ENCODE measurements around the gene GNRH2.
"Not testable (repeated sequence)": the region's sequence is repeated elsewhere in the genome, so short reads cannot be mapped to it uniquely, and the experiment has no call there.

Gene GNRH2

GRCh38 chr20:3043322-3043721 is at the start of gene GNRH2:
Gene GNRH2 (plus strand): TSS chr20:3043622. CDS start chr20:3044415, 793 bp downstream.
- no peak for DNase-seq (ENCODE audit: low read depth in 2 of 2)

DNA sequence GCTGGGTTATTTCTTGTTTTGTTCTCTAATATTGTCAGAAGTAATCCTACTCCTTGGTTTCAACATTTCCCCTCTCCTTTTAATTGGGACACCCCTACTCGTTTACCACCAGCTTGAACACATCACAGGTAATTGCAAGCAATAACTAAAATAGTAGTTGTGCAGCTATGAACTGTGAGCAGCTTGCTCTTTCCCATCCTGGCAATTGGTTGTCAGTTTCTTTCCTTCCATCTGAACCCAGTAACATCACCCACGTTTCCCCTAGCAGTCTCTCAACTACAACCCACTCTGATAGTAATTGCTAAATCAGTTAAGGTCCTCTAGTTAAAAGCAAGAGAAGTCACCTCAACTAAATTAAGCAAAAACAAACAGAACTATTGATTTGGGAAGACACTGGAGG is 47.6 kb upstream of the GNRH2 start:
- no peak for DNase-seq (ENCODE audit: low read depth in 2 of 2)

GRCh38 chr20:2998728-2999127 is 44.7 kb upstream of the GNRH2 start:
- DNase-seq (ENCODE audit: low read depth in 2 of 2), result no peak

DNA sequence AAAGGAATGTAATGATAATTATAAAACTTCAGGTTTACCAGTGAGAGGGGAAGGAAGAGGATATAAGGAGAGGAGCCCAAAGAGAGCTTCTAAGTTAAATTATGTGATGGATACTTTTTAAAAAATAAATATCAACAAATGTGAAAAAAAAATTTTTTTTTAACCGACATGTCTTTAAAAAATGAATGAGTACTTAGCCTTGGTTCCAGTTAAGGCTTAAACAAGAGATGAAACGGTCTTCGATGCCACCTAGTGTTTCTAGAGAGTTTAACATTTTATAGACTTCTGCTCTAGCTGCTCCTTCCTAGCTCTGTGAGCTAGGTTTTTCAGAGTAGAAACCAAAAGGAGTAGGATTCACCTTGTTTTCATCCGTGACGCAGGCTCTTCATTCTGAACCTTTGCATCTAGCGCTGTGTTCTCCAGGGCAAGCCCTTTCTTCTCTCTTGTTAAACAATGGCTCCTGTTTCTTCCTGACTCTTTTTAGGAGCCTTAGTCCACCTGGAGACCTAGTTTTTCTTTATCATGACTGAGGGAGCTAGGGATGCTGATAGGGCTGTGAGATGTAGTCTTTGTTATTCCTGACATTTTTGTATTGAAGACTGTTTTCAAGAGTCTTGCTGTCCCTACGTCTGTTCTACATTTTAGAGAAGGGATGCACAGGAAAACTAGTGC is 42.4 kb upstream of the GNRH2 start:
- no peak for DNase-seq (ENCODE audit: low read depth in 2 of 2)

DNA sequence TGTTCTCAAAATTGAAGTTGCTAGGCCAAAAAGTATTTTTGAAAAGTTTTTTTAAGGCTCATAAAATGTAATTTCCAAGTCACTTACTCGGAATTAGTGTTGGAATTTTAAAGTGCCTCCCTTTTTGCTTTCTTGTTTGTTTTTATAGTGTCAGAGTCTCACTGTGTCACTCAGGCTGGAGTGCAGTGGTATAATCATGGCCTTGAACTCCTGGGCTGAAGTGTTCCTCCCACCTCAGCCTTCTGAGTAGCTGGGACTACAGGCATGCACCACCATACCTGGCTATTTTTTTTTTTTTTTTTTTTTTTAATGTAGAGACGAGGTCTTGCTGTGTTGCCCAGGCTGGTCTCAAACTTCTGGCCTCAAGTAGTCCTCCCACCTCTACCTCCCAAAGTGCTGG is 40.0 kb upstream of the GNRH2 start:
- DNase-seq (ENCODE audit: low read depth in 2 of 2), result no peak

GRCh38 chr20:3010985-3011723 is 32.3 kb upstream of the GNRH2 start:
- no peak for DNase-seq (ENCODE audit: low read depth in 2 of 2)

DNA sequence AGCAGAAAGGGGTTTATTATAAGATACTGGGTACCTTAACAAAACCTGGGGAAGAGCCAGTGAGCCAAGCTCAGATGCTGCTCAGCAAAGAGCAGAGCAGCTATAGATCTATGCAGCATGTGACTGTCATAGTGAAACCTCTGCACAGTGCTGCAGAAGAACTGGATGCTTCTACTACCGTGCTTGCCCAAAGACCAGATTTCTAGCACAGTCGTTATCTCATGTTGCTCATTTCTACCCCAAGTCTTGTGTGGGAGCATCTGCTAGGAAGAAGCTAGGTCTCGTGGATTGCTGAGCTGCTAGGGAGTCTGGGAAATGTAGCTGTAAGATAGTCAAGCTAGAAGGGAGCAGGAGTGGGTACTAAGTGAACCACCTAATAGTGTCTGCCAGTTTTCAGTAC is 31.7 kb upstream of the GNRH2 start:
- no peak for DNase-seq (ENCODE audit: low read depth in 2 of 2)

DNA sequence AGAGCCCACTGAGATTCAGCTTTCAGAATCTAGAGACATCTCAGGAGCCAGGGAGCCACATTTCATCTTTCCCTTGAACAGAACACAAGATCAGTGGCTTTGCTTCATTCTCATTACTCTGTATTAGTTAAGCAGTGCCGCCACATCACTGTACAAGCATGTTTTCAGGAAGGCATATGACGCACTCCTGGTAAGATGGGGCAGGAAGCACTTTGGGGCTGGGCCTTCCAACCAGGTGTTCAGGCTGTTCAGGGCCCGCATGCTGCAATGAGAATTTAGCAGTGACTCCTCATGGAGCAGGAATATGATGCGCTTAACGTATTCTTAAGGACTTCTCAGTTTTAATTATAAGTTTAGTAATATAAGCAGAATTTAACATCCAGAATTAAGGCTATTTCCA is 29.7 kb upstream of the GNRH2 start:
- DNase-seq (ENCODE audit: low read depth in 2 of 2), result no peak

GRCh38 chr20:3014179-3014578 is 29.2 kb upstream of the GNRH2 start:
- DNase-seq (ENCODE audit: low read depth in 2 of 2), result no peak

DNA sequence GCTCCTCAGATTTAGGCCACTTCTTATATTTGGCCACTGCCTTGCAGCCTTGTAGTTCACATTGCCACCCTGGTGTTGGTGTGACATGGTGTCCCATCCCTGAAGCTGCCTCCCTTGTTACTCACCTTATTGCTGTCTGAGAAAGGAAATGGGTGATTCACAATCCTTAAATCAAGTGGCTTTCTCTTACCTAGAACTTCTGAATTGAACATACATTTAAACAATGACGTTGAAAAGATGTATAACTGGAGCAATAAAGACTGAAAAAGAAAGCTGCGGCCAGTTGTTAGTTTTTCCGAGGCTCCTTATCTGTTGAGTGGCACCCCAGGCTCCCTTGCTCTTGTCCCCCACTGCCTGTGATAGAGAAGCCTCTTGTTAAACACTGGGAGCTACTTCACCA is 28.8 kb upstream of the GNRH2 start:
- DNase-seq (ENCODE audit: low read depth in 2 of 2), result no peak

GRCh38 chr20:3015302-3015701 is 28.1 kb upstream of the GNRH2 start:
- not testable (repeated sequence) for DNase-seq (ENCODE audit: low read depth in 2 of 2)

DNA sequence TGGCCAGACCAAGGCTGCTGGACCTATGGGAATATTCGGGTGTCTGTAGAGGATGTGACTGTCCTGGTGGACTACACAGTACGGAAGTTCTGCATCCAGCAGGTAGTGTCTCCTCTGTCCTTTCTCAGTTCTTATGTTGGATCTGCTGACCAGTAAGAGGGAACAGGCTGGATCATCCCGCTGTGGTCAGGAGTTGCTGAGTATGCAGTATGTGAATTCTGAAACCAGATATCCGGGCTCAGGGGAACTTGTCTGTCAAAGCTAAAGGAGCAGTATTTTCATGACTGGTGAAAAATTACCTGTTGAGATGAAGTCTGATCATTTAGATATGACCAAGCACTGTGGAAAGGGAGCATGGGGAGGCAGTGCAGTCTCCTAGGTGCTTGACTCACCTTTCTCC is 22.1 kb upstream of the GNRH2 start:
- DNase-seq (ENCODE audit: low read depth in 2 of 2), result no peak

GRCh38 chr20:3021777-3022176 is 21.6 kb upstream of the GNRH2 start:
- no peak for DNase-seq (ENCODE audit: low read depth in 2 of 2)

GRCh38 chr20:3022559-3023490 is 20.6 kb upstream of the GNRH2 start:
- DNase-seq (ENCODE audit: low read depth in 2 of 2), result not testable (repeated sequence)

- DNase-seq (ENCODE audit: low read depth in 2 of 2), result no peak
Measured at GRCh38 chr20:3027987-3028386, 15.4 kb upstream of the GNRH2 start.

DNA sequence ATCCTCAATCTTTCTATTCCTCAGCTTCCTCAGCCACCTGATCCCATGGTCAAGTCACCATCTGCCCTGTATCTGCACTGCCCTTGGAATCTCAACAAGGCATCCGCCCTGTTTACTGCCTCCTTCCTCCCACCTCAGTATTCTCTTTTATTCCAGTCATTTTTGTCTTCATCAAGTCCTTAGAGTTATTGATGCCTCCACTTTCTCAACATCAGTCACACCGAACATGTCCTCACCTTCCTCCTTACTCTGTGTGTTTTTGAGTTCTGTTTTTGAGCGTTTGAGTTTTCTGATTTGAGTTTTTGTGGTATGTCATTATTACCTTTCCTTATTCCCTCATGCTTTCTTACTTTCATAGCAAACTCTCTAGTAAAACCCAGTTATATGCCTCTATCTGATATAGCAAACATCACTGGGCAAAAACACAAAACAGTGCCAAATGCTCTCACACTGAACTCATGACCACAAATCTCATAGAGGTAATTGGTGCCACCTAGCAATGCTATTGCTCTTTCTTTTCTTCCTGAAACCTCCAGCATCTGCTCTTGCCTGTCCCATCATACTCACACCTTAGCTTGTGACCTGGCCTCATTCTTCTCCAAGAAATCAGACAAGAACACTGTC is 11.8 kb upstream of the GNRH2 start:
- DNase-seq (ENCODE audit: low read depth in 2 of 2), result no peak

DNA sequence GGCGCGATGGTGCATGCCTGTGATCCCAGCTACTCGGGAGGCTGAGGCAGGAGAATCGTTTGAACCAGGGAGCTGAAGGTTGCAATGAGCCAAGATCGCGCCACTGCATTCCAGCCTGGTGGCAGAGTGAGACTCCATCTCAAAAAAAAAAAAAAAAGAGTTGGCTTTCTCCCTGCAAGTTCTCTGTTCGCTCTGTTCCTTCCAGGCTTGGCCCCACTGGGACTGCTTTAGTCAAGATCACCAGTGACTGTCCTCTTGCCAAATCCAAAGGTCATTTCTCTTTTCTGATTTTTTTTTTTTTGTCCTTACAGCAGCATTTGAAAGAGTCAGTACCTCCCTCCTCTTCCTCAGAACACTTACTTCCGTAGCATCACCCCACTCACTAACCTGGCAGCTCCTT is 10.8 kb upstream of the GNRH2 start:
- no peak for DNase-seq (ENCODE audit: low read depth in 2 of 2)

DNA sequence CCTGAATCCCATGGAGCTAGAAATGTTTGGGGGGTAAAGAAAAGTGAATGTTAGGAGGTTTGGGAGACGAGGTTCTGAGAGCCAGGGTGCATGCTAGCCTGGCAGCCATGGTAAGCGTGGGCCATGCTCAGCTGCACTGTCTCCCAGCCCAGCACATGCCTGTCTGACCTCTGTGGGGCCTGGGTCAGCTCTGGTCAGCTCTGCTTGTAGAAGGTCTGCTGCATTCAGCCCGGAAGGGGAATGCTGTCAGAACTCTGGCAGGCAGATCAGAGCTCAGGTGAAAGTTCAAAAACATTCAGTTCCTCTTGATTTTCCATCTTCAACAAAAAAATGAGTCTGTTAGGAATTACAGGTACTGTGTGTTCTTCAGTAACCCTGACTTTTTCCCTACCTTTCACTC is 5.8 kb upstream of the GNRH2 start:
- no peak for DNase-seq (ENCODE audit: low read depth in 2 of 2)

DNA sequence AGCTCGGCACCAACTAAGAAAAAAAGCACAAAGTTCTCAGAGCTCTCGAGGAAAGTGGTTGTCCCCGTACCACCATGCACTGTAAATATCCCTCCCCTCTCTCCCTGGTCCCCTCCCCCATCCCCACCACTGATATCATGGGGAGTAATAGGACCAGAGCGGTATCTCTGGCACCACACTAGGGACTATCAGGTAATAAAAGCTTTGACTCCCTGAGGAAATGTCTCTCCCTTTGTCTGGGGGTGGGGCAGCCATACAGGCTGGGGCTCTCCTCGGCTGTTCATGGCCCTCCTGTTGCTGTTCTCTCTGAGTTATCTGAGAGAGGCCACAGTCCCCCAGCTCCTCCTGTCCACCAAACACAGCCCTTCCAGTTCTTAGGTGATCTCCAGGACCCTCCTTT is 5.0 kb upstream of the GNRH2 start:
- DNase-seq (ENCODE audit: low read depth in 2 of 2), result no peak

GRCh38 chr20:3039426-3039825 is 4.0 kb upstream of the GNRH2 start:
- no peak for DNase-seq (ENCODE audit: low read depth in 2 of 2)

GRCh38 chr20:3040086-3040485 is 3.3 kb upstream of the GNRH2 start:
- no peak for DNase-seq (ENCODE audit: low read depth in 2 of 2)

GRCh38 chr20:3041854-3042409 is 1.5 kb upstream of the GNRH2 start:
- no peak for DNase-seq (ENCODE audit: low read depth in 2 of 2)

Data from activated CD8-positive, alpha-beta memory T cell treated with anti-CD3 and anti-CD28 coated beads for 4 hours (primary cell).